Body of pancreas (tissue), 4 donors: ENCODE results near the gene LMNTD1.

ENCODE experiments used
- POLR2A ChIP-seq, 3 donors: fragments of 450-650 bp; IDR thresholded peaks; one replicate each; pipeline ENCODE4 v1.6.1; 2016; ENCODE audit warnings: antibody characterized with exemption in 3 of 3, mild to moderate bottlenecking in 2 of 3
- TF ChIP-seq, protein P1 (sequence below), 7 experiments: fragments of 450-650 bp in 4 of 7; fragments of 200-600 bp in 3 of 7; sonication (generic) in 3 of 7; IDR thresholded peaks; one replicate each; pipeline ENCODE4 v1.5.1; 2016 to 2019; ENCODE audit warnings: antibody characterized with exemption in 7 of 7

DNA sequence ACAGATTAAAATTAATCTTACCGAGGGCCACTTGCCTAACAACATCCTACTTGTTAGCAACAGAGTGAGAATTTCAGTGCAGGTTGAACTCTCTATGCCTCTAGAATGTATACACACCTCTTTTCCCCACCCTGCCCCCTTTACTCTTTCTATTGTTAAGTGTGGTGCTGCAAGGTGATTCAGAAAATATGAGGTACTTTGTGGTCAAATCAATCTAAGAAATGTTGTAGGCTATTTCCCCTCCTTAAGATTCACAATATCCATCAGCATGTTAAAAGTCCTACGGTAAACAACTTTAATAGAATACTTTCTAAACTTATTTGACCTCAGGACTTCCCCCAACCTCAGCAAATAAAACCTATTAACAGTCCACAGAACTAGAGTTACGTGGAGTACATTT, 106.0 kb downstream of the LMNTD1 start:
- TF ChIP-seq, protein P1, sequence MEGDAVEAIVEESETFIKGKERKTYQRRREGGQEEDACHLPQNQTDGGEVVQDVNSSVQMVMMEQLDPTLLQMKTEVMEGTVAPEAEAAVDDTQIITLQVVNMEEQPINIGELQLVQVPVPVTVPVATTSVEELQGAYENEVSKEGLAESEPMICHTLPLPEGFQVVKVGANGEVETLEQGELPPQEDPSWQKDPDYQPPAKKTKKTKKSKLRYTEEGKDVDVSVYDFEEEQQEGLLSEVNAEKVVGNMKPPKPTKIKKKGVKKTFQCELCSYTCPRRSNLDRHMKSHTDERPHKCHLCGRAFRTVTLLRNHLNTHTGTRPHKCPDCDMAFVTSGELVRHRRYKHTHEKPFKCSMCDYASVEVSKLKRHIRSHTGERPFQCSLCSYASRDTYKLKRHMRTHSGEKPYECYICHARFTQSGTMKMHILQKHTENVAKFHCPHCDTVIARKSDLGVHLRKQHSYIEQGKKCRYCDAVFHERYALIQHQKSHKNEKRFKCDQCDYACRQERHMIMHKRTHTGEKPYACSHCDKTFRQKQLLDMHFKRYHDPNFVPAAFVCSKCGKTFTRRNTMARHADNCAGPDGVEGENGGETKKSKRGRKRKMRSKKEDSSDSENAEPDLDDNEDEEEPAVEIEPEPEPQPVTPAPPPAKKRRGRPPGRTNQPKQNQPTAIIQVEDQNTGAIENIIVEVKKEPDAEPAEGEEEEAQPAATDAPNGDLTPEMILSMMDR (IDR thresholded peaks at IDR 0.05), result no peak
- TF ChIP-seq POLR2A (IDR thresholded peaks at IDR 0.05), result no peak
